Stomach (tissue), 9 donors: ENCODE results near the gene NEFH. TPM values are rescaled to one million over a fixed set of nuclear protein-coding genes. Genes with fewer than 3 reads are reported as not detected.
"Not testable (repeated sequence)": the region's sequence is repeated elsewhere in the genome, so short reads cannot be mapped to it uniquely, and the experiment has no call there.

ENCODE experiments used
- DNase-seq, 2 donors: peaks; one replicate each; pipeline versions ENCODE4 v3.0.0 to v3.0.0-alpha.2; 2013 to 2019
- H3K27ac ChIP-seq, 5 donors: fragments of 200-600 bp in 4 of 5; sonication (generic) in 4 of 5; one replicate each; pipeline ENCODE4 v1.5.1; 2013 to 2019; ENCODE audit warnings: mild to moderate bottlenecking in 1 of 5, moderate library complexity in 1 of 5
- H3K27me3 ChIP-seq, 3 donors: fragments of 200-600 bp; sonication (generic); one replicate each; pipeline ENCODE4 v1.5.1; 2017 to 2019; ENCODE audit warnings: mixed run types in 1 of 3
- H3K36me3 ChIP-seq, 4 donors: fragments of 200-600 bp; sonication (generic); 1 replicate in 3 of 4; 2 replicates in 1 of 4; pipeline ENCODE4 v1.5.1; 2016 to 2019
- H3K4me1 ChIP-seq, 4 donors: fragments of 200-600 bp; sonication (generic); one replicate each; pipeline ENCODE4 v1.5.1; 2016 to 2019
- H3K4me3 ChIP-seq, 4 donors: fragments of 200-600 bp; sonication (generic) in 3 of 4; one replicate each; pipeline ENCODE4 v1.5.1; 2016 to 2019; ENCODE audit warnings: mild to moderate bottlenecking in 1 of 4
- H3K9me3 ChIP-seq, 4 donors: fragments of 200-600 bp; sonication (generic); one replicate each; pipeline ENCODE4 v1.5.1; 2016 to 2019
- CTCF ChIP-seq, 7 experiments: fragments of 450-650 bp in 4 of 7; fragments of 200-600 bp in 3 of 7; sonication (generic) in 3 of 7; IDR thresholded peaks; one replicate each; pipeline ENCODE4 v1.5.1; 2016 to 2019; ENCODE audit warnings: antibody characterized with exemption in 7 of 7, control low read depth in 2 of 7, mild to moderate bottlenecking in 1 of 7
- EP300 ChIP-seq: sonication (generic); formaldehyde crosslinking; IDR thresholded peaks from one replicate; pipeline ENCODE4 v1.6.1; 2017; ENCODE audit warnings: antibody characterized with exemption
- POLR2A ChIP-seq, 4 donors: fragments of 450-650 bp; IDR thresholded peaks; one replicate each; pipeline ENCODE4 v1.6.1; 2016; ENCODE audit warnings: antibody characterized with exemption in 4 of 4, control low read depth in 2 of 4, mild to moderate bottlenecking in 1 of 4, moderate library complexity in 1 of 4
- POLR2AphosphoS5 ChIP-seq, 3 donors: sonication (generic); formaldehyde crosslinking; IDR thresholded peaks; one replicate each; pipeline ENCODE4 v1.6.1; 2016; ENCODE audit warnings: antibody characterized with exemption in 3 of 3
- WGBS, 5 donors: extraction: QIAGEN DNeasy Blood & Tissue Kit in 3 of 5; methylation state at CpG; one replicate each; pipeline versions ENCODE4 v1.1.5 to v1.1.7; 2013 to 2018; 5-methylcytosine and 5-hydroxymethylcytosine counted together
- intact Hi-C: fragments of 100-400 bp; cut with DNase I; formaldehyde crosslinking; loops from one replicate; pipeline ENCODE4 v1.15.1; 2023; ENCODE audit warnings: low total_unique reads
- polyA plus RNA-seq, 3 donors: library from polyadenylated mRNA; stranded (reverse); fragments of 200-250 nt; gene quantifications; one replicate each; pipeline ENCODE4 v1.2.3, GENCODE V29; 2013
- total RNA-seq, 5 donors: library from RNA; depleted of rRNA; stranded (reverse); fragments of >200 nt; gene quantifications; one replicate each; pipeline versions ENCODE4 v1.1.0 to v1.2.3, GENCODE V29; 2014 to 2016
- donor health status: healthy with polysubstance abuse.
- donor health status: Bipolar disorder and iron deficiency.
- donor health status: healthy.

Gene NEFH
- total and polyA plus RNA-seq, 8 donors = 0.14 to 2.7 (median 0.43) TPM; not detected in 3

- H3K4me1 ChIP-seq = no peaks in the 10 kb centered on the region
- no peak overlapping the region for H3K4me3 ChIP-seq
- H3K9me3 ChIP-seq = no peaks in the 10 kb centered on the region
- intact Hi-C loops = no loop called here
- TF ChIP-seq POLR2A (IDR thresholded peaks at IDR 0.05) (no peak), POLR2AphosphoS5 (IDR thresholded peaks at IDR 0.05) (no peak), EP300 (no peak), CTCF (IDR thresholded peaks at IDR 0.05) (no peak)
- H3K27me3 ChIP-seq = peaks cover 0 to 30% (median 4%) of the 10 kb centered on the region in 3 donors
- peak in 1 of 2 donors; percentile 23 for DNase-seq
- H3K36me3 ChIP-seq = no peaks in the 10 kb centered on the region
- WGBS, 5 donors = 60 to 71% (median 64%) methylated on average over 5 of the region's 5 CpGs
- no peak overlapping the region for H3K27ac ChIP-seq
These were observed 44.5 kb upstream of the NEFH start for GRCh38 chr22:29435236-29436136.

- H3K4me1 ChIP-seq, DNase-seq, H3K36me3 ChIP-seq, intact Hi-C loops, H3K4me3 ChIP-seq, H3K27ac ChIP-seq, H3K9me3 ChIP-seq: not testable (repeated sequence)
- H3K27me3 ChIP-seq = peaks cover 0 to 12% (median 0%) of the 10 kb centered on the region in 3 donors
- WGBS, 5 donors = 90 to 96% (median 92%) methylated on average over 10 of the region's 10 CpGs
These were observed 41.7 kb upstream of the NEFH start, which contains the start of gene RFPL1 for GRCh38 chr22:29438283-29438682. Gene RFPL1, plus strand, starts transcription at chr22:29438583.

- Histone ChIP-seq H3K4me1 (no peaks in the 10 kb centered on the region), H3K9me3 (no peaks in the 10 kb centered on the region), H3K27me3 (peaks cover 0 to 20% (median 0%) of the 10 kb centered on the region in 3 donors), H3K4me3 (no peak overlapping the region), H3K36me3 (no peaks in the 10 kb centered on the region), H3K27ac (no peak overlapping the region)
- 13 to 27% (median 22%) methylated on average over 1 of the region's 1 CpG for WGBS, 5 donors
- no peak for DNase-seq
- TF ChIP-seq POLR2A (IDR thresholded peaks at IDR 0.05) (no peak), CTCF (IDR thresholded peaks at IDR 0.05) (no peak), POLR2AphosphoS5 (IDR thresholded peaks at IDR 0.05) (no peak), EP300 (no peak)
- intact Hi-C loops = no loop called here
These were observed 37.0 kb upstream of the NEFH start for GRCh38 chr22:29442976-29443375.

- Histone ChIP-seq H3K4me3 (no peak overlapping the region), H3K27ac (no peak overlapping the region), H3K4me1 (no peaks in the 10 kb centered on the region), H3K36me3 (no peaks in the 10 kb centered on the region), H3K27me3 (peaks cover 0 to 20% (median 0%) of the 10 kb centered on the region in 3 donors), H3K9me3 (no peaks in the 10 kb centered on the region)
- TF ChIP-seq POLR2A (IDR thresholded peaks at IDR 0.05) (no peak), POLR2AphosphoS5 (IDR thresholded peaks at IDR 0.05) (no peak), EP300 (no peak), CTCF (IDR thresholded peaks at IDR 0.05) (no peak)
- no peak for DNase-seq
- WGBS, 5 donors = 70 to 80% (median 78%) methylated on average over 6 of the region's 6 CpGs
- intact Hi-C loops = no loop called here
These were observed 36.6 kb upstream of the NEFH start for GRCh38 chr22:29443452-29443851.
